Measurements from ENCODE around the gene KBTBD8.

The KBTBD8 gene

GRCh38 chr3:67000009-67000408 lies 1.9 kb downstream of the KBTBD8 start:
- no peak for DNase-seq

GRCh38 chr3:67001086-67001861 lies 3.2 kb downstream of the KBTBD8 start:
- DNase-seq = no peak

GRCh38 chr3:67005974-67006373 lies 7.9 kb downstream of the KBTBD8 start:
- no peak for DNase-seq

- no peak for DNase-seq
Observed at GRCh38 chr3:67006460-67006859, 8.4 kb downstream of the KBTBD8 start.

GRCh38 chr3:67008388-67008787 lies 10.3 kb downstream of the KBTBD8 start:
- no peak for DNase-seq

GRCh38 chr3:67009716-67010115 lies 11.6 kb downstream of the KBTBD8 start:
- DNase-seq = no peak

- no peak for DNase-seq
Observed at GRCh38 chr3:67011414-67012131, 13.5 kb downstream of the KBTBD8 start.

GRCh38 chr3:67012564-67012963 lies 14.5 kb downstream of the KBTBD8 start:
- DNase-seq = no peak

GRCh38 chr3:67015702-67016484 lies 17.8 kb downstream of the KBTBD8 start:
- DNase-seq = no peak

- DNase-seq = peak in 1 of 2 experiments; percentile 23
Observed at GRCh38 chr3:67016522-67017080, 18.5 kb downstream of the KBTBD8 start.

GRCh38 chr3:67017211-67017610 lies 19.1 kb downstream of the KBTBD8 start:
- DNase-seq = no peak

- no peak for DNase-seq
Observed at GRCh38 chr3:67018105-67018788, 20.1 kb downstream of the KBTBD8 start.

- DNase-seq = no peak
Observed at GRCh38 chr3:67018789-67019526, 20.9 kb downstream of the KBTBD8 start.

- no peak for DNase-seq
Observed at GRCh38 chr3:67028001-67028784, 30.1 kb downstream of the KBTBD8 start.

GRCh38 chr3:67030785-67031740 lies 33.0 kb downstream of the KBTBD8 start:
- no peak for DNase-seq

GRCh38 chr3:67031986-67032385 lies 33.9 kb downstream of the KBTBD8 start:
- DNase-seq = no peak

GRCh38 chr3:67033079-67033478 lies 35.0 kb downstream of the KBTBD8 start:
- DNase-seq = no peak

GRCh38 chr3:67034371-67034770 lies 36.3 kb downstream of the KBTBD8 start:
- no peak for DNase-seq

- DNase-seq = no peak
Observed at GRCh38 chr3:67037615-67038014, 39.5 kb downstream of the KBTBD8 start.

GRCh38 chr3:67044295-67044694 lies 46.2 kb downstream of the KBTBD8 start:
- DNase-seq = no peak
